ENCODE measurements around the gene VKORC1.

DNA sequence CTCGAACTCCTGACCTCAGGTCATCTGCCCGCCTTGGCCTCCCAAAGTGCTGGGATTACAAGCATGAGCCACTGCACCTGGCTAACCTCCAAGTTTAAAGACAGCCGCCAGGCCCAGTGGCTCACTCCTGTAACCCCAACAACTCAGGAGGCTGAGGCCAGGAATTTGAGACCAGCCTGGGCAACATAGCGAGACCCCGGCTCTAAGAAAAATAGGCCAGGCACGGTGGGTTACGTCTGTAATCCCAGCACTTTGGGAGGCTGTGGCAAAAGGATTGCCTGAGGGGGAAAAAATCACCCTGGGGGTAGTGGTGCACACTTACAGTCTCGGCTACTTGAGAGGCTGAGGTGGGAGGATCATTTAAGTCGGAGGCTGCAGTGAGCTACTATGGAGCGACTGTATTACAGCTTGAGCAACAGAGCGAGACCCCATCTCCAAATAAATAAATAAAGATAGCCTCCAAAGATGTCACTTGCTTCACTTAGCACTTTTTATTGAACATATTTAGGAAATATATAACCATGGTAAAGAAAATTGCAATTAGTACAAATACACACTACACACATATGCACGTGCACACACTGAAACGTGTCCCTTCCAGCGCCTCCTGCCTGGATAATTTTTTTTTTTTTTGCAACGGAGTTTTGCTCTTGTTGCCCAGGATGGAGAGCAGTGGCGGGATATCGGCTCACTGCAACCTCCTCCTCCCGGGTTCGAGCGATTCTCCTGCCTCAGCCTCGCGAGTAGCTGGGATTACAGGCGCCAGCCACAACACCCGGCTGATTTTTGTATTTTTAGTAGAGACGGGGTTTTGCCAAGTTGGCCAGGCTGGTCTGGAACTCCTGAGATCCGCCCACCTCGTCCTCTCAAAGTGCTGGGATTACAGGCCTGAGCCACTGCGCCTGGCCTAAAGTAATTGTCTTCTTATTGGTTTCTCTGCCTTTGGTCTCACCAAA, 12.2 kb upstream of the VKORC1 start:
- TF ChIP-seq, protein P1, sequence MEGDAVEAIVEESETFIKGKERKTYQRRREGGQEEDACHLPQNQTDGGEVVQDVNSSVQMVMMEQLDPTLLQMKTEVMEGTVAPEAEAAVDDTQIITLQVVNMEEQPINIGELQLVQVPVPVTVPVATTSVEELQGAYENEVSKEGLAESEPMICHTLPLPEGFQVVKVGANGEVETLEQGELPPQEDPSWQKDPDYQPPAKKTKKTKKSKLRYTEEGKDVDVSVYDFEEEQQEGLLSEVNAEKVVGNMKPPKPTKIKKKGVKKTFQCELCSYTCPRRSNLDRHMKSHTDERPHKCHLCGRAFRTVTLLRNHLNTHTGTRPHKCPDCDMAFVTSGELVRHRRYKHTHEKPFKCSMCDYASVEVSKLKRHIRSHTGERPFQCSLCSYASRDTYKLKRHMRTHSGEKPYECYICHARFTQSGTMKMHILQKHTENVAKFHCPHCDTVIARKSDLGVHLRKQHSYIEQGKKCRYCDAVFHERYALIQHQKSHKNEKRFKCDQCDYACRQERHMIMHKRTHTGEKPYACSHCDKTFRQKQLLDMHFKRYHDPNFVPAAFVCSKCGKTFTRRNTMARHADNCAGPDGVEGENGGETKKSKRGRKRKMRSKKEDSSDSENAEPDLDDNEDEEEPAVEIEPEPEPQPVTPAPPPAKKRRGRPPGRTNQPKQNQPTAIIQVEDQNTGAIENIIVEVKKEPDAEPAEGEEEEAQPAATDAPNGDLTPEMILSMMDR (conservative IDR thresholded peaks at IDR 0.05 in 1 of 2, IDR thresholded peaks at IDR 0.05 in 1 of 2; ENCODE audit: extremely low read depth in 1 of 2, insufficient read depth in 1 of 2, low read depth in 1 of 2, low read length in 2 of 2) = no peak
- no peak for TF ChIP-seq EZH2 (IDR thresholded peaks at IDR 0.05; ENCODE audit: borderline replicate concordance, low read length)
